ENCODE results near the gene C6orf47.

Gene C6orf47

DNA sequence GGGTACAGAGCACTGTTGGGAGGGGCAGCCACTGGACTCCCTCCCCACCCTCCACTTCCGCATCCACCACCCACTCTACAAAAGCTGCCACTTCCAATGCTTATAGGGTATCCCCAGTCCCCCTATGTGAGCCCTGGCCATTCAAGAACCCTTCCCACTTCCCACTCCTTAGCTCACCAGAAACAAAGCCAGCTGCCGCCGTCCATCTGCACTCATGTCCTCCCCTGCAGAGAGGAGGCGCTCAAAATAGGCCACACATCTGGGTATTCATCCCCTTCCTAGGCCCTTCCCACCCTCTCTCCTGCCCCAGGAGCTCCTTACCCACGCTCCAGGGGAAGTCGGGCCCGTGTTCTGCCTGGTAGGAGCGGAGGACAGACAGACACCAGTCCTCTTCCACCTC, 26.7 kb upstream of the C6orf47 start:
- FAIRE-seq, result no peak

DNA sequence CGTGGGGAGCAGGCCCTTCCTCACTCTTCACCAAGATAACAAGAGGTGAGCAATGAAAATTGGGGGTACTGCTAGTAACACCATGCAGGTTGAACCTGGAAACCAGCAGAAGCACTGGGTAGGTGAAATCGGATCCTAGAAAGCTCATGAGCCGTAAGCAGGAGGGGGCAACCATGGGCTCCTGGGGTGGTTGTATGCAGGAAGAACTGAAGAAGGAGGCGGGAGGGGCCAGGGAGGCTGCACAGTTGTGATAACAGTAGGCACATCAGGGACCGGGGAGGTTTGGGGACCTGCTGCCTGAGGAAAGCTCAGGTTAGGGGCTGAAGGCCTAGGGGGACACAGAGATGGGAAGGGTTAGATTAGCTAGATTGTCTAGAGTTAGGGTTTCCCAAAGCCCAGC, 25.9 kb upstream of the C6orf47 start:
- no peak for FAIRE-seq

DNA sequence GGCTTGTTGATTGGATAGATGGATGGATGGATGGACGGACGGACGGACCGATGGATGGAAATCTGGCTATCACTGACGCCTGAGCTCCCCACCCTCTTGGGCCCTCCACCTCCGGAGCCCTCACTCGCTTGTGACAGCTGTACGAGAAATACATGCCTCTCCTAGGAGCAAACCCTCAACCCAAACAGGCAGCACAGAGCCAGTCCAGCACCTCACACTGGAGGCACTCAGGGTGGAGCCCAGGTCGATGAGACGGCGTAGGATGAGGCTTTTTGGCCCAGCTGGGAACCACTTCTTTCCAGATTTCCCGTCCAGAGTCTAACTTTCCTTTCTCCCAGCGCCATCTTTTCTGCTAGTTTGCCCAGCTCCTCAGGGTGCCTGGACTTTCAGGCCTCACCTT, 23.0 kb upstream of the C6orf47 start:
- no peak for FAIRE-seq

DNA sequence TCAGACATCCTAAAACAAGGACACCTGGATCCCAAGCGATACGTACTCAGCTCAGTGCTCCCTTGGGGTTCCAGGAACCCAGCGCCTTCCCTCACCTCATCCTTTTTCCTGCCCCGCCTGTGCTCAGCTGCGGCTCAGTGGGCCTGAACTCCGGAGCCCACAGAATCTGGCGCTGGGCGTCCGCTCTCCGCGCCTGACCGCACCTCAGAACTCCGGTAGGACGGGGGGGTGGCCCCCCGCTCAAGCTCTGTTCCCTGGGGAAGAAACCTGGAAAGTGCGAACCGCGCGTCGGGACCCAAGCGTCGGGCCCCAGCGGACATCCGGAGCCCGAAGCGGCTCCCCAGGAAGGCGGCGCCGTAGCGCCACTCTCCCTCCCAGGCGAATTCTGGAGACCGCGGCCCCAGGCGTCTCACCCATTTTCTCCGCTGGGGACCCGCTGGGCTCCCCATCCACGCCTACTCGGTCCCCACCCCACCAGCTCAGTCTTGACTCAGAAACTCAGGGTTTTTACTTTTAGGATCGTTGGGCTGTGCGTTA, 20.6 kb upstream of the C6orf47 start:
- FAIRE-seq, result no peak

DNA sequence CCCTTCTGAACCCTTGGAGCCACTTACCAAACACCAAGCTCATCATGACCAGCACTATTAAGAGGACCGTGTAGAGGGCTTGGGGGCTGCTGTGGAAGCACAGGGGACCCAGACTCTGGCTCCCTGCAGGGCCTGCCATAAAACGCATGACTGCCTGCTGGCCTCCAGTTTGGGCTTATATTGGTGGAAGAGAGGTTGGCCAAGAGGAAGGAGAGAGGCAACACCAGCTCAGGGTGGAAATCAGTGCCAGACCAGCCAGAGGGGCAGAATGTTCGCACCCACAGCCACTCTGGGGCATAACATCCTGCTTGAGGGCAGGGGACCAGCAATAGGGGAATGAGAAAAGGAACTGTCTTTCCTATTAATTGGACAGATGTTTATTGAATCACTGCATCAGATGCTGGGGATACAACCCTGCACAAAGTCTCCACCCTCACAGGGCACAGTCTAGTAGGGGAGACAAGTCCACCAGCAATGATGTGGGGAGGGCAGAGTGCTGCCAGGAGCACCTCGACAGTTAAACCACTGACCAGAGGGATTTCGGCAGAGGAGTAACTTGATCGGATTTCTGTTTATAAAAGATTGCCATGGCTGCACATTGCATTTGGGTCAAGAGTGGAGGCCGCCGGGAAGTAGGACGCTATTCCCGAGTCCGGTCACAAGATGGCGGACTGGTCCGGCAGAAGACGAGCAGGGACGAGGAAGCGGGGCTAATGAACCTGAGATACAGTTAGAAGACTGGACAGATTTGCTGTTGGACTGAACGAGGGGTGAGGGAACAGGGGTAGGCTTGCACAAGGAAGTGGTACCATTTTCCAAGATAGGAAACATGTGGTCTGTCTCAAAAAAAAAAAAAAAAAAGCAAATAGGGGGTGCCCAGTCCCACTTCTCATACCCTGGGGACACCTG, 19.9 kb upstream of the C6orf47 start, which contains the start of gene LY6G5C:
Gene LY6G5C (minus strand): TSS at position 842 of the 909 bp plus-strand sequence. CDS start 694 bp downstream, at position 148.
- no peak for FAIRE-seq

DNA sequence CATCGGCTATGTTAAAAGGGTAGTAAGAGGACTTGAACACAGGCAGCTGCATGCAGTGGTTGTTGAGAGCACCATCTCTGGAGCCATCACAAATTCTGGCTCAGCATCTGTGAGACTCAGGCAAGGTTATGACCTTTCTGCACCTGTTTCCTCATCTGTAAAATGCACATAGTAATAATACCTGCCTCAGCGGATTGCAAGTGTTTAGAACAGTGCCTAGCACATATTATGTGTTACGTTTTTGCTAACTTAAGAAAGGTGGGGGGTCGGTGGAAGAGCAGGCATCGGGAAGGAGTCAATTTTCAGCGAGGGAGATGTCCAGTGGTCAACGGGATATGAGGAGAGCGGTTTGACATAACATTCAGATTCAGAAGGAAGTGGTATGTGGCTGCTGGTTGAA, 17.4 kb upstream of the C6orf47 start:
- FAIRE-seq, result no peak

DNA sequence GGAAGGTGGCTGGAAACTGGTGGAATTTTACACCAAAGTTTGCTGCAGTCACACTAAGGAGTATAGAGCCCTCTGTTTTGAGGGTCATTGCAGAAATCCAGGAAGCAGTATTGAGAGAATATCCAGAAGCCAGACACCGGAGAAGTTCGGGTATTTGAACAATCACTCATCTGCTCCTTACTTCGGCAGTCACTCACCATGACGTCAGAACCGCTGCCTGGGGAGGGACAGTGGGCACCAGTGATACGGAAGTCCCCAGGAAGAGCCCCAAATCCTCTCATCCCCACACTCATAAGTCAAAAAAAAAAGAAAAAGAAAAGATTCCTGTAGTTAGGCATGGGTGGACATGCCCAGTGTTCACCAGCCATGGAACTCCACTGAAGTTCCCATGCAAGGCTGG, 16.3 kb upstream of the C6orf47 start:
- no peak for FAIRE-seq

DNA sequence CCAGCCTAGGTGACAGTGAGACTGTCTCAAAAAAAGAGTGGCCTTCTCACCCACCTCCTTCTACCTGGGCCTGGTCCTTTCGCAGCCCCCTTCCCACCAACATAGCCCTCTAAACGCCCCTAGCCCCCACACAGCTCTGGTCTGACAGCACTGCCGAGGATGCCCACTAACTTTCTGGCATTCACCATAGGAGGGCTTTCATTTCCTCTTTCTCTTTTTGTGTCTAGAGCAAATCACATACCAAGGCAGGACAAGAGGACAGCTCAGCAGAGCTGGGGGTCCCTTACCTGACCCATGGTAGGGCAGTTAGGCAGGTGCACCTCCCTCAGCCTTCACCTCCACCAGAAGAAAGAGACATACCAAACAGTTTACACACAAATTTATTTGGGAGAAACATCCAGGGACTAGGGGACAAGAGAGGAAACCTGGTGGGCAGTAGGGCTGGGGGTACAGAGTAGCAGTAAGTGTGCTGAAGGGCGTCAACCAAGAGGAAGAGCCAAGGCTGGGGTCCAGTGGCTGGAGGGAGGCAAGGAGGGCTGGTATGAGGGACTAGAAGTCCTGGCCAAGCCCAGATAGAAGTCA, 15.8 kb upstream of the C6orf47 start:
- FAIRE-seq, result no peak

DNA sequence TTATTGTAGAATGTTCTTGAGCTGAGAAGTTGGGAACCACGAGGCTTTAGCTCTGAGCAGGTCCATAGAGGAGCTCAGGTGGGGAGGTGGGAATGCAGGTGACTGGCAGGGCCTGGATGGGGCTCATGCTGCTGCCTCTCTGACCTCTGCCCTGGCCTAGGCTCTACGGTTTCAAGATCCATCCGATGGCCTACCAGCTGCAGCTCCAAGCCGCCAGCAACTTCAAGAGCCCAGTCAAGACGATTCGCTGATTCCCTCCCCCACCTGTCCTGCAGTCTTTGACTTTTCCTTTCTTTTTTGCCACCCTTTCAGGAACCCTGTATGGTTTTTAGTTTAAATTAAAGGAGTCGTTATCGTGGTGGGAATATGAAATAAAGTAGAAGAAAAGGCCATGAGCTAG, 9.1 kb upstream of the C6orf47 start, which contains the start of gene LY6G5B:
Gene LY6G5B (plus strand): TSS at position 301 of the 400 bp plus-strand sequence. CDS start 975 bp downstream, outside the sequence.
- FAIRE-seq, result no peak

DNA sequence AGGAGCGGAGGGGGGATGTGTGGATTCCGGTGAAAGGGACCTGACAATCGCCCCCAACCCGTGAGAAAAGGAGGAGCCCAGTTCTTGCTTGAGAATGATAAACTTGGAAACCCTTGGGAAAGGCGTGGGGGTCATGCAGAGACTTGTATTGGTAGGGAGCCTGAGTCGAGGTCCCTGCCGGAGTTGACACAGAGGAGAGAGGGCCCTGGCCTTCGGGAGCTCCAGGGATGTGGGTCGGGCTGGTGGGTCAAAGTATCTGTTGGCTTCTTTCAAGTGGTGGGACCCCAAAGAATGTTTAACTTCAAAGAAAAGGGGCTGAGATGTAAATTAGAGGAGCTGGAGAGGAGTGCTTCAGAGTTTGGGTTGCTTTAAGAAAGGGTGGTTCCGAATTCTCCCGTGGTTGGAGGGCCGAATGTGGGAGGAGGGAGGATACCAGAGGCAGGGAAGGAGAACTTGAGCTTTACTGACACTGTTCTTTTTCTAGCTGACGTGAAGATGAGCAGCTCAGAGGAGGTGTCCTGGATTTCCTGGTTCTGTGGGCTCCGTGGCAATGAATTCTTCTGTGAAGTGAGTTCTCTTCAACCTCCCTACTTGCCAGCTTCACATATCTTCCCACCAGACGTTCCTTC, 5.9 kb upstream of the C6orf47 start:
- no peak for FAIRE-seq

DNA sequence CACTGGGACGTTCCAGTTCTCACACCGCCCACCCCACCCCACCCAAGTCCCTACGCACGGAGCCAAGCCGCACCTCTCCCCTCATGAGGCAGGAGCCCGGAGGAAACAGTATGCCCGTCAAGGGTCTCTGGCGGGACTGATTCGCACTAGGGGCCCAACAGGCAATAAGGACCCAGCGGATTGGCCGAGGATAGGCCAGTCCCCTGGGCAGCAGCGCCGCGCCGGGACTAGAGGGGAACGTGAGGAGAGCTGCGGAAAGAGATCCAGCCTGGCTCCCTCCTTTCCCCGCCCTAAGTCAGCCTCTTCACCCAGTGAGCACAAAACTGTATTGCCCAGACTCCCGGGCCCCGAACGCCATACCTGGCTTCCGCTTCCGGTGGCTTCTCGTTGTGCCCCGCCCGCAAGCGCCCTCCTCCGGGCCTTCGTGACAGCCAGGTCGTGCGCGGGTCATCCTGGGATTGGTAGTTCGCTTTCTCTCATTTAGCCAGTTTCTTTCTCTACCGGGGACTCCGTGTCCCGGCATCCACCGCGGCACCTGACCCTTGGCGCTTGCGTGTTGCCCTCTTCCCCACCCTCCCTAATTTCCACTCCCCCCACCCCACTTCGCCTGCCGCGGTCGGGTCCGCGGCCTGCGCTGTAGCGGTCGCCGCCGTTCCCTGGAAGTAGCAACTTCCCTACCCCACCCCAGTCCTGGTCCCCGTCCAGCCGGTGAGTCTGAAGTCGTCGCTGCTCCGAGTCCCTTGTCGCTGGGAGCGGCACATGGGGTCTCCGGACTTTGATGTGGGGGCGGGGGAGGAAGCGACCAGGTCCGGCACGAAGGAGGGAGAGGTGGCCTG, 5.1 kb upstream of the C6orf47 start, which contains the start of gene CSNK2B:
Gene CSNK2B (plus strand): TSS at position 580 of the 836 bp plus-strand sequence. CDS start 752 bp downstream, outside the sequence.
- no peak for FAIRE-seq

DNA sequence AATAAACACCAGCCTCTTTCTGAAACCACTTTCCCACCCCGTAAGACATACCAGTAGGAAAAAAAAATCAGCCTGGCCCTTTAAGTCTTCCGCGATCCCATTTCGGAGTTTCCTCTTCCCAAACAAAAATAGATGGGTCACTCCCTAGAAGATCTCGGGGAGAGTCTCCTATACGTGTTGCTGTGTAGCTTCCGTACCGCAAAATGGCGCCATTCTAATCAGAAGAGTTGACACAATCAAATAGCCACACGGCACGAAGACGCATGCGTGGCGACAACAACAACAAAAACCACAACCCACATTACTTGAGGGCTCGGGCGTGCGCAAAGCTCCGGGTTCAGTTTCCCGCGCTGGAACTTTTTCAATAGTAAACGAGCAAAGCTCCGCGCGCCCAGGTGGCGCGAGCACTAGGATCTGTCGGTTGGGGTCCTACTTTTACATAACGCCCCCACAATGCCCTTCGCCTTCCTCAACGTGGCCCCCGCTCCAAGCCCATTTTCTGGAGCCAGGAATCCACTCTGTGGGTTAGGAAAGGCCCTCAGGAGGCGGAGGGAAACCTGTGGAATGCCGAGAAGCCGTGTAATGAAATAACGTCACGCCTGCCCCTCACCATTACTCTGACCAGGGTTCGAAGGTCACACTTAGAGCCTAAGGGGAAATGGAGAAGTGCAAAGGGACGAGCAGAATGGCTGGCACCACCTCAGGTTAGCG, 4.4 kb upstream of the C6orf47 start, which contains the start of gene GPANK1:
Gene GPANK1 (minus strand): TSS at position 208 of the 711 bp plus-strand sequence. CDS start 519 bp downstream, outside the sequence.
- no peak for FAIRE-seq

DNA sequence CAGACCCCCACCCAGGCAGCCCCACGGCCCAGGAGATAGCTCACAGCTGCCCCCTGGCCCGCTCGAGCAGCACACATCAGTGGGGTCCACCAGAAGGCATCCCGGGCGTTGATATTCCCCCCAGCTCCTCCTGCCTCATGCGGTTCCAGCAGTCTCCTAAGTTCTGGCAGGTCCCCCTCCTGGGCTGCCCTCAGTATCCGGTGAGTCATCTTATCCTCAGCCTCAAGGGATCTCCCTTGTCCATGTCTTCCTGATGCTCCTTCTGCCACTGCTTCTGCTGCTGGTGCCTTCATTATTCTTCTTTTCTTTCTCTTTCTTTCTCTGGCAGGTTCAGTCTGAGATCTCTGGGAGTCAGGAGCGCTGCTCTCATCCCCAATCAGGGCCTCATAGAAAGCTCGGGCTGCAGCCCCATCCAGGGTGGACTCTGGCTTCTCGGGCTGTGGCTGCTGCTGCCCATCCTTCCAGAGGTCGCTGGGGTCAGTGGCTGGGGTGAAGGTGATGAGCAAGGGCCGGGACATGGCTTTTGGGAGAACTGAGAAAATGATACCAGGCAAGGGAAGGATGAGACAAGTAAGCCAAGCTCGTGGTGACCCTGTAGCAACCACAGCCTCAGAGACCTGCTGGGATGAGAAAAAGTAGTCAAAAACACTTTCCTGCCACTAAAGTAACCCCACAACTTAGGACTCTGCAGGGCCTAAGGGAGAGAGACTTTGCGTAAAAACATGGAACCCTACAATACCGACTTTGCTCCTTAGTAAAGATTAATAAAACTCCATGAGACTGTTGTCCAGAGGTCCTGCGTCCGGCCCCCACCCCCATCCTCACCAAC, 3.6 kb upstream of the C6orf47 start:
- FAIRE-seq, result no peak

DNA sequence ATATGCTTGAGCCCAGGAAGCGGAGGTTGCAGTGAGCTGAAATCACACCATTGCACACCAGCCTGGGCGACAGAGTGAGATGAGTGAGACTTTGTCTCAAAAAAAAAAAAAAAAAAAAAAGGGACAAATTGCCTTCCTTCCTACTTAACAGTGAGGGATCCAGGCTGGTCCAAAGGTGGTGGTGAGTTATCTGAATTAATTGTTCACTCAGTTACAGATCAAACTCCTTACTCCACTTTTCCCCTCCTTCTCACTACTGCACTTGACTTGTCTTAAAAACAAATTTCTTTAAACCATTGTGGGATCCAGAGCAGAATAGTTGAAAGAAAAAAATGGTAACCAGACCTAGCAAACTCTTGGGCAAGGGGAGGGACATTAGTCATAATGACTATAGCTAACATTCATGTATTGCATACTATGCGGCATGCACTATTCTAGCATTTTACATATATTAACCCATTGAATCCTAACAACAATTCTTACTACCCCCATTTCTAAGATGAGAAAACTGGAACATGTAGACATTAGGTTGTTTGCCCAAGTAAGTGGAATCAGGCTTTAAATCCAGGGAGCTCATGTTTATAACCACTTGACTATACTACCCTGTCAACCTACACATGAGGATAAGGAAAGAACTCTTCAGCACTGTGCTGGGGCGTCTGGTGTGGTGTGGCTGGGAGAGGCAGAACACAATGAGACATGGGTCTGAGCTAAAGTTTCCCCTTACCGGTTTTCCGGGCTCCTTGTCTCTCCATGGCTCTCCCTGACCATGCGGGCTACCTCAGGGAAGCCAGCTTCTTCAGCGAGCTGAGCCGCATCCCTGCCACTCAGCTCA, 2.8 kb upstream of the C6orf47 start:
- FAIRE-seq, result no peak

DNA sequence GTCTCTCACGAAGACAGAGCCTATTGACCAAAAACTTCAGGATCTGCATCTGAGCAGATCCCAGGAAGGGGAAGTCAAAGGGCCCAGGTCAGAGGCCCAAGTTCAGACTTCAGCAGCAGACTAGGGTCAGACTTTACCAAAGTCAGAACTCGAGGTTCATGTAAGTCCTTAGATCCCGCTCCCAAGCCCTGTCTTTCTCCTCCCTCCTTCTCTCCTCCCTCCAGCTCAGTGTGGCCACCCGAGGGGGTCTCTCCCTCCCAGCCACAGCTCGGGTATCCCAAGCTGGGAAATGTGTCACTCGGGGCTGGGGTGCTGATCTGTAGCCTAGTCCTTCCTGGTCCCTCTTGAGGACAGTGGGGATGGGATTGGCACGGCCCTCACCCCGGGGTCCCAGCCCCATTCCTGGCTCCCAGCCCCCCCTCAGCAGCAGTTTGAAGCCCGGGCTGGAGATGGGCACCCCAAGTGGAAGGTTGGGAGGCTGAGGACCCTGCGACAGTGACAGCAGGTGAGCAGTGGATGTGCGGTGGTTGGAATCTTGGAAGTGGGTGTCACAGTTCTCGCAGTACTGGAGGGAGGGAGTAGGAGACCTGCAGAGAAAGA, 1.6 kb upstream of the C6orf47 start:
- FAIRE-seq, result no peak

DNA sequence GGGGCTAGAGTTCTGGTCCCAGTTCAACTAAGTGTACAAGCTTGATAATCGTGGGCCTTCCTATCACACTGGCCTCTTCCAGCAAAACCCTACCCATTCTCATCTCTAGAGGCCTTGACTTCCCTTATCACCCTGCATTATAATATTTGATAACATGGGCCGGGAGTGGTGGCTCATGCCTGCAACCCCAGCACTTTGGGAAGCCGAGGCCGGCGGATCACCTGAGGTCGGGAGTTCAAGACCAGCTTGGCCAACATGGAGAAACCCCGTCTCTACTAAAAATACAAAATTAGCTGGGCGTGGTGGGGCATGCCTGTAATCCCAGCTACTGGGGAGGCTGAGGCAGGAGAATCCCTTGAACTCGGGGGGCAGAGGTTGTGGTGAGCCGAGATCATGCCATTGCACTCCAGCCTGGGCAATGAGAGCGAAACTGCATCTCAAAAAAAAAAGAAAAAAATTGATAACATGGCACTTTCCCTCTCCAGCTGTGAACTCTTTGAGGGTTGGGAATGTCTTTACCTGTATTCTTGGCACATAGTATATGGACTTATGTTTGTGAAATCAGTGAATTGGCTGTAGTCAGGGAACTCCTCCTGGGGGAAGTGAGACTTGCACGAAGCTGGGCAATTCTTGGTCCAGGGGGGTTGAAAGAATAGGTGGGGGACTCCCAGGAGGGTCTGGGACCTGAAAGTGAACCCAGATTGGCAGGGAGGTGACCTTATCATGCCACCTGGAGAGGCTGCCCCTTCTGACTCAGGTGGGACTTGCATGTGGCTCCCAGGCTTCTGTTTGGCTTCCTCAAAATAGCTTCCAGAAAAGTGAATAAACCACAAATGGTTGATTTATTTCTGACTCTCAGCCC, 915 bp upstream of the C6orf47 start:
- FAIRE-seq, result no peak

DNA sequence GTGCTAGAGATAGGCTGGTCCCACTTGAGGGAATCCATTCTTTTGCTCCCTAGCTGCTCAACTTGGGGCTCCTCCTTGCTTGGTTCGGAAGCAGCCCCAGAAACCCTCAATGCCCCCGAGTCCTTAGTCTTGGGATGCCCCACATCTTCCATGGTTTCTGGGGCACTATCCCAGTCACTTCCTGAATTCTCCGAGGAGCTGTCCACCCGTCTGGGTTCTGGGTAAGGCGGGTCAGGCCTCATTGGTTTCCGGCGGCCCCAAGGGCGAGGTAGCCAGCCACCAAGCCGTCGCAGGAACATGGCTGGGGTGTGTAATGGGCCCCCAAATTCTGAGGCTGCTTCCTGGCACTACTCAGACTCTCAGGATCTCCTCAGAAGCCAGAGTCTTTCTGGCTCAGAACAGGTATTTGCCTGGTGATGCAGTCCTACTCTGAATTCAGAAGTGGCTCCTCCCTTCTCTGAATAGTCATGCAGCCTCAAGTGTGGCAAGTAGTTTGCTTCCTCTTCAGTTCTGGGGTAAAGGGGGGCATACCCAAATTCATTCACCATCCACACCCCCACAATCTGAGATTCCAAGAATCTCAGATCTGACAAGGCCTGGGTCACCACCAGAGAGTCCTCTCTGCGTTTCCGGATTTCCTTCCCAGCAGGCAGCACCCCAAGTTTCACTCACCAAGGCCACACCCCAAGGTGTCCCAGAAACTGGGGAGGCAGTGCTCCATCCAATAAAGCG, 763 bp downstream of the C6orf47 start:
- no peak for FAIRE-seq
